Thyroid gland (tissue), 4 donors: Measurements from ENCODE around the gene BHLHA15.

ENCODE experiments used
- POLR2A ChIP-seq, 2 donors: fragments of 450-650 bp; IDR thresholded peaks; one replicate each; pipeline ENCODE4 v1.6.1; 2017; ENCODE audit warnings: antibody characterized with exemption in 2 of 2, mild to moderate bottlenecking in 2 of 2, moderate library complexity in 1 of 2
- TF ChIP-seq, protein P1 (sequence below), 6 experiments: fragments of 200-600 bp in 3 of 6; fragments of 450-650 bp in 3 of 6; sonication (generic) in 3 of 6; IDR thresholded peaks; one replicate each; pipeline ENCODE4 v1.5.1; 2016 to 2019; ENCODE audit warnings: antibody characterized with exemption in 6 of 6, mild to moderate bottlenecking in 2 of 6, inconsistent platforms in 1 of 6, moderate library complexity in 1 of 6

- TF ChIP-seq, protein P1, sequence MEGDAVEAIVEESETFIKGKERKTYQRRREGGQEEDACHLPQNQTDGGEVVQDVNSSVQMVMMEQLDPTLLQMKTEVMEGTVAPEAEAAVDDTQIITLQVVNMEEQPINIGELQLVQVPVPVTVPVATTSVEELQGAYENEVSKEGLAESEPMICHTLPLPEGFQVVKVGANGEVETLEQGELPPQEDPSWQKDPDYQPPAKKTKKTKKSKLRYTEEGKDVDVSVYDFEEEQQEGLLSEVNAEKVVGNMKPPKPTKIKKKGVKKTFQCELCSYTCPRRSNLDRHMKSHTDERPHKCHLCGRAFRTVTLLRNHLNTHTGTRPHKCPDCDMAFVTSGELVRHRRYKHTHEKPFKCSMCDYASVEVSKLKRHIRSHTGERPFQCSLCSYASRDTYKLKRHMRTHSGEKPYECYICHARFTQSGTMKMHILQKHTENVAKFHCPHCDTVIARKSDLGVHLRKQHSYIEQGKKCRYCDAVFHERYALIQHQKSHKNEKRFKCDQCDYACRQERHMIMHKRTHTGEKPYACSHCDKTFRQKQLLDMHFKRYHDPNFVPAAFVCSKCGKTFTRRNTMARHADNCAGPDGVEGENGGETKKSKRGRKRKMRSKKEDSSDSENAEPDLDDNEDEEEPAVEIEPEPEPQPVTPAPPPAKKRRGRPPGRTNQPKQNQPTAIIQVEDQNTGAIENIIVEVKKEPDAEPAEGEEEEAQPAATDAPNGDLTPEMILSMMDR (IDR thresholded peaks at IDR 0.05), result no peak
- TF ChIP-seq POLR2A (IDR thresholded peaks at IDR 0.05), result no peak
Observed at GRCh38 chr7:98235901-98236300, 24.7 kb downstream of the BHLHA15 start.
